Activated naive CD8-positive, alpha-beta T cell treated with anti-CD3 and anti-CD28 coated beads, Interleukin-2, amount 50 U/mL, for 16 hours (primary cell): ENCODE results near the gene PSMA7.
A peak's percentile ranks its signal among the peaks of the same experiment; 100 is the strongest.

Experiments
- DNase-seq: peaks from one replicate; pipeline ENCODE4 v3.0.0-alpha.2; 2020; ENCODE audit warnings: low read depth, low spot score

The PSMA7 gene

GRCh38 chr20:62143081-62143956 is at the start of gene PSMA7, which contains the start of gene SS18L1:
PSMA7 (minus strand) TSS chr20:62143394; CDS start chr20:62143303, 91 bp downstream.
SS18L1 (plus strand) TSS chr20:62143769; CDS start chr20:62143821, 52 bp downstream.
- DNase-seq = peak; percentile 71

DNA sequence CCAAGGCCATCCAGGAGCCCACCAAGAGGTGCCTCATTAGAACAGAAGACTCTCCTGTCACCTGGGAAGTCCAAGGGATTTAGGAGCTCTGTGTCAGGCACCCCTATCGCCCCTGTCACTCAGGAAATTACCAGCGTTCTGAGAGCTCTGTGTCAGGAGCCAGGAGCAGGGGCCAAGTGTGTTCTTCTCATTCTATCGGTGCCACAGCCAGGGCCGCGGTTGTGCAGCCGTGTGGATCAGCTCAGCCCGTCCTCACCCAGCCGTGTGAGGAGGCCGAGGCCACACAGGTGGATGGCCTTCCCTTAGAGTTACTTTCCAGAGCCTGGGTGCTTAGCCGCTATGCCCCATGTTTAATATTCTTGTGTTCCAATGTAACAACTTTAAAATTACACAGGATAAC is 49.4 kb upstream of the PSMA7 start:
- no peak for DNase-seq

DNA sequence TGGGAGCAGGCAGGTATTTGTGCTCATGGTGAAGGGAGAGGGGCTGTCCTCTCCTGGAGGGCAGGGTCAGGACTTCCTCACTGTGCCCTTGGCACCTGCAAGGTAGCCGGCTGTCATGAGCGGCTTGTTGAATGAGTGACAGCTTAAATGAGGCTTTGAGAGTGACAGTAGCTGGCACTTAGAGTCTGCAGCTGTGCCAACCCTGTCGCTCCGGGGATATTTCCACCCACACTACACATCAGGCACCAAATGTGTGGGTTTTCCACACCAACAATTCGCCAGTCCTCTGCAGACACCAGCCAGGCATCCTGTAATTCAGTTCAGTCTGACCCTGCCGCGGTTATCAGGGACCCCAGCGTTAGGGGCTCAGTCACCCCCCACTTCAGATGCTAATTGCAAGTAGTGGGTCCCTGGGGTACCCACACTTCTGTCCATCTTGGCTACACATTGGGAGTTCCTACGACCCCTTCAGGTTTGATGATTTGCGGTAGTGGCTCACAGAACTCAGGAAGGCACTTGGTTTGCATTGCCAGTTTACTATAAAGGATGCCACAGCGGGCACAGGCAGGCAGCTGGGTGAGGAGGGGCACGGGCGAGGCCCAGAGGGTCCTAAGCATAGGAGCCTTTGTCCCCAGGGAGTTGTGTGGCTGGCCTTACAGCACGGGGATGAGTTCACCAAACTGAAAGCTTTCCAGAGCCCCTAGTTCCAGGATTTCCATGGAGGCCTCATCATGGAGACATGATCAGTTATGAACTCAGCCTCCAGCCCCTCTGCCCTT is 48.8 kb upstream of the PSMA7 start:
- no peak for DNase-seq

DNA sequence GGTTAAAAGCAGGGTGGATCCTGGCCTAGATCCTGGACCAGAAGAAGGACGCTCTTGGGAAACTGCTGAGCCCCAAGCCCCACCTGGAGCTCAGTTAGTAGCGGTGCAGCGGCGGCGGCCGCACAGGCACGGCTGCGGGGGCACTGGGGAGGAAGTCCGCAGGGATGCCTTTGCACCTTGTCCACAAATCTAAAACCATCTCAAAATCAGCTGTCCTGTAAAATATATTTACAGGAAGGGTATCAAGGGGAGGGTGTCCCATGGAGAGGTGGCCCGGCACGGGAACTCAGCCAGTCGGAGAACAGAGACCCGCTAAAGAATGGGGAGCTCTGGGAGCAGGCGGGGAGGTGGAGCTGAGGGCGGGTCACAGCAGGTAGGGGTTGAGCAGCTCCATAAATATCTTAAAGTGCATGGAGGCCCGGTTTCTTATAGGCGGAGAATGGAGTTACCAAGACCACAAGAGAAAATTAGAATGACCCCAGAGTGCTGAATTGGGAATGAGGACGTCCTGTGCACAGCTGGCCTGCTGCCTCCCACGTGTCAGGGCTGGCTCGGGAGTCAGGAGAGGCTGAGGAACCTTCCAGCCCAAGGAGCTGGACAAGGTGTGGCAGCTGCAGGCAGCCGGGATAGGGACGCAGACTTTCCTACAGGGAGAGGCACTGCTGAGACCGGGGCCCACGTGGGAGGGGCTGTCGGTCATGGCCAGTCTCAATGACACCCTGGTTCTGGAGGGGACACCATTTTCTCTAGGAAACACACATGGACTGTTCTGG is 47.6 kb upstream of the PSMA7 start:
- DNase-seq = no peak

GRCh38 chr20:62186887-62187866 is 44.0 kb upstream of the PSMA7 start:
- no peak for DNase-seq

DNA sequence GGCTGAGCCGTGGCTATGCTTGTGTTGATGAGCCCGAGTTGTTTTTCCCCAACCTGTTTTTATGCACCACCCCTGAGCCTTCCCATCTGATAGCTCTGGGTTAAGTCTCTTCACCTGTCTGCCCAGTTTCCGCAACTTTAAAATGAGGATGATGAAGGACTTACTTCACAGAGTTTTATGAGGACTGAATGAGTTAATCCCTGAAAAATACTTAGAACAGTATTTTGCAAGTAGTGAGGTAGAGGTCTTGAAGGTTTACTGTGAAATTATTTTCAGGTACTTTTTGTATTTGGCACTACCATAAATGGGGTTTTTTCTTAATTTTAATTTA is 42.9 kb upstream of the PSMA7 start:
- DNase-seq = no peak

DNA sequence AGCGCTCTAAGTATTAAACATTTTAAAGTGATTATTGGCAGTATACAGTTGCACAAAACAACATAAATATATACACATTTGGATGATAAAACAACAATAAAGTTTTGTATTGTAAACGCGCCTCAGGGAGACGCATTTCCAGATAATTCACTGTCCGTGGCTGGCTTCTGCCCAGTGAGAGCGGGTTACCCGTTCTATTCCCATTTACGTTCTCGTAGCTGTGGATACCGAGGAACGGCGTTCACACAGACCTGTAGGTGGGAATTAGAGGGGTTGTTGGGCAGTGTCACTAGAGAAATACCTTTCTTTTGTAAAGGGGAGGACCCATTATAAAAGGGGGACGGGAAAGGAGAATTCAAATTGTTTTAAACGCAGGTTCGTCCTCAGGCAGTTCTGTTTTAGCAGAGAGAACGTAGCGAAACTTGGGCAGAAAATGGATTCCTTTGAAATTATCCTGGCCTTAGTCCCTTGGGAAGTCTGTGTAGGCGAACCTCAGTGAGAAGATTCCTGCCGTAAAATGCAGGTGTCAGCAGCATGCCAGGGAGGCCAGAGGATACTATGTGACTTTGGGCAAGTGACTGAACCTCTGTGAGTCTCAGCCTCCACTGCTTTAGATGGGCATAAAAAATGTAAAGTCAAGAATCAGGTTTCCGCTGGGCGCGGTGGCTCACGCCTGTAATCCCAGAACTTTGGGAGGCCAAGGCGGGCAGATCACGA is 40.4 kb upstream of the PSMA7 start:
- DNase-seq = no peak

- DNase-seq = peak; percentile 85
Observed at GRCh38 chr20:62182469-62183425, 39.6 kb upstream of the PSMA7 start, which contains the start of gene MTG2. MTG2 (plus strand) TSS chr20:62183028; CDS start chr20:62193421, 10,393 bp downstream.

DNA sequence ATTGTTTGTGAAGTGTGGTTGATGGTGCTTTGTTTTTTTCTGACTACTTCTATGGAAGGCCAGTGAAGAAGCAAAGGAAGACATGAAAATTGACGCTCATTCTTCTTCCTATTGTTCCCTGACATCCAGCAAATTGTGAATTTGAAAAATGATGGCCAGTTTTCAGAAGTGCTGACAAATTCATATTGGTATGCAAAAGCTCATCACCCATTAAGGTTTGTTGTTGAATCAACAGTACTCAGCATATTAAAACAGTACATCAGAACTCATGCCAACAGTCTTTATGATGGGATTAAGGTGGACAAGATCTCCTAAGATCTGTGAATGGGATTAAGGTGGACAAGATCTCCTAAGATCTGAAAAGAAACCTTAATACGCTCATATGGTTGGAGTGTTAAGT is 38.6 kb upstream of the PSMA7 start:
- DNase-seq = no peak

- DNase-seq = no peak
Observed at GRCh38 chr20:62179162-62179504, 35.9 kb upstream of the PSMA7 start.

GRCh38 chr20:62178316-62179161 is 35.3 kb upstream of the PSMA7 start:
- no peak for DNase-seq

DNA sequence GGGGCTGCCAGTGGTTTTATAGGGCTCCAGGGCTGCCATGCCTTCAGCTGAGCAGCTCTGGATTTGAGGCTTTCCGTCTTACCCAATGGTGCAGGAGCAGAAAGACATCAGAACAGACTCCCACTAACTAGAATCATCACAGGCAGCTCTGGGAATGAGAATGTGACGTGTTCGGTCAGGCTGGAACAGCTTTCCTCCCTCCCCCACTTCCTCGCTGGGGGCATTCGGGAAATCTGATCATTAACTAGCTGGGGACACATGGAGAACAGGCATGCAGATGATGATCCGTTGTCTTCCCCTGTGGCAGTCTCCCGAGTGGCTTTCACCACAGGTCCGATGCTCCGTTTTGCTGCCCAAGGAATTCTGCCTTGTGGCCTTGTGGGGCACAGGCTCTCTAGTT is 34.1 kb upstream of the PSMA7 start:
- no peak for DNase-seq

- no peak for DNase-seq
Observed at GRCh38 chr20:62176866-62177265, 33.7 kb upstream of the PSMA7 start.

- DNase-seq = no peak
Observed at GRCh38 chr20:62175711-62176110, 32.5 kb upstream of the PSMA7 start.

DNA sequence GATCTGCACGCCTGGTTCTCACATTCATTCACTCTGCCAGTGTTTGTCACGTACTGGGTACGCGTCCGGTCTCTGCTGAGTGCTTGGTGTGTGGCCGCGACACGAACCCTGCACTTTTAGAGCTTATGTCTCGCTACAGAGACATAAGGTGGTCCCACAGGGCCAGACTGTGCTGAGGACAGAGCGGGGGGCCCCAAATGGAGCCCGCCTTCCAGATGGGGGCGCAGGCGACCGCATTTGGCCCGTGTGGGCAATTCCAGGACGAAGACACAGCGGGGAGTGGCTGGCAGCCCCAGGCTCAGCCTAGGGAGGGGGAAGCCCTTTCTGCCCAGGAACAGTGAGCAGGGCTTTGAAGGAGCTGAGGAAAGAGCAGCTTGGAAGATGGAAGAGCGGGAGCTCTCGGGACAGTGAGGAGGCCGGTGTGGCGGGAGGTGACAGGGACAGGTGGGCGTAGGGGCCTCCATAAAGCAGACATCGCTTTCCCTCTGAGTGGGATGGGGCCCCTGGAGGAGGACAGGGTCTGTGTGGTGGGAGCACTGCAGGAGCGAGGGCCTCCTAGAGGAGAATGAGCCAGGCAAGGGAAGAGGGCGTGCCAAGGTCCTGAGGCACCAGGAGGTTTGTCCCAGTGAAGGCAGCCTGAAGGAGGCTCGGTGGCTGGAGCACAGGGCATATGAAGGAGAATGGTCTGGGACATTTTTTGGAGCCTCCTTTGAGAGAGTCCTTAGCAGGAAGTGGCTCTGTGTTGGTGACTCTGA is 31.9 kb upstream of the PSMA7 start:
- DNase-seq = no peak

- DNase-seq = no peak
Observed at GRCh38 chr20:62174021-62174804, 31.0 kb upstream of the PSMA7 start.

DNA sequence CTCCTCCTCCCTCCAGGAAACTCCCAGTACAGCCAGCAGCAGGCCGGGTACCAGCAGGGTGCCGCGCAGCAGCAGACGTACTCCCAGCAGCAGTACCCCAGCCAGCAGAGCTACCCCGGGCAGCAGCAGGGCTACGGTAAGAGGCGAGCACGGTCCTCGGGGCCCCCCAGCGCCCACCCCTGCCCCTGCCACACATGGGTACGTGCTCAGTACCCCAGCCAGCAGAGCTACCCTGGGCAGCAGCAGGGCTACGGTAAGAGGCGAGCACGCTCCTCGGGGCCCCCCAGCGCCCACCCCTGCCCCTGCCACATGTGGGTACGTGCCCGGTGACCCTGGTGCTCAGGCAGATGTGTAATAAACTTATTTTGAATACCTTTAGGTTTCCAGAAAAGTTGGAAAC is 29.5 kb upstream of the PSMA7 start:
- DNase-seq = no peak
